Ovary (tissue), 3 donors: ENCODE data around the gene TMEM50A.
"Not testable (repeated sequence)": the region's sequence is repeated elsewhere in the genome, so short reads cannot be mapped to it uniquely, and the experiment has no call there.

Experiments
- CTCF ChIP-seq, 3 donors: fragments of 450-650 bp in 2 of 3; fragments of 200-600 bp in 1 of 3; IDR thresholded peaks; one replicate each; pipeline versions ENCODE4 v1.5.1 to v1.8.0; 2016 to 2022; ENCODE audit warnings: antibody characterized with exemption in 3 of 3, mild to moderate bottlenecking in 1 of 3
- POLR2A ChIP-seq: fragments of 450-650 bp; IDR thresholded peaks from one replicate; pipeline ENCODE4 v1.6.1; 2017; ENCODE audit warnings: antibody characterized with exemption, mild to moderate bottlenecking, moderate library complexity
- donor health status: DM: no; HTN: no; CAD: no.

GRCh38 chr1:25308168-25308567, 30.0 kb upstream of the TMEM50A start:
- TF ChIP-seq CTCF (IDR thresholded peaks at IDR 0.05); POLR2A: not testable (repeated sequence)
